Nephron (organoid): Measurements from ENCODE around the gene SLC17A9.

Experiments
- H3K27ac Mint-ChIP-seq, 3 experiments: 2 replicates each; pipeline ENCODE4 v1.8.0; 2020; ENCODE audit warnings: mixed read lengths in 3 of 3, mild to moderate bottlenecking in 2 of 3, moderate library complexity in 1 of 3
- H3K27me3 Mint-ChIP-seq: 2 replicates; pipeline ENCODE4 v1.8.0; 2021; ENCODE audit warnings: low read depth, mild to moderate bottlenecking, moderate library complexity, mixed read lengths
- H3K36me3 Mint-ChIP-seq: 2 replicates; pipeline ENCODE4 v1.8.0; 2020; ENCODE audit warnings: low read depth, mixed read lengths
- H3K4me1 Mint-ChIP-seq: 2 replicates; pipeline ENCODE4 v1.8.0; 2020; ENCODE audit warnings: mixed read lengths
- H3K4me3 Mint-ChIP-seq, 3 experiments: 2 replicates each; pipeline ENCODE4 v1.8.0; 2020; ENCODE audit warnings: mild to moderate bottlenecking in 3 of 3, mixed read lengths in 3 of 3, moderate library complexity in 2 of 3
- H3K9me3 Mint-ChIP-seq: 2 replicates; pipeline ENCODE4 v1.8.0; 2020; ENCODE audit warnings: mixed read lengths
- TF ChIP-seq, protein P1 (sequence below), 3 experiments: fragments of 200-600 bp; sonication (generic); IDR thresholded peaks; one replicate each; pipeline ENCODE4 v1.5.0; 2021; ENCODE audit warnings: antibody characterized with exemption in 3 of 3; ENCODE audit not compliant: unreplicated experiment in 3 of 3

The SLC17A9 gene

DNA sequence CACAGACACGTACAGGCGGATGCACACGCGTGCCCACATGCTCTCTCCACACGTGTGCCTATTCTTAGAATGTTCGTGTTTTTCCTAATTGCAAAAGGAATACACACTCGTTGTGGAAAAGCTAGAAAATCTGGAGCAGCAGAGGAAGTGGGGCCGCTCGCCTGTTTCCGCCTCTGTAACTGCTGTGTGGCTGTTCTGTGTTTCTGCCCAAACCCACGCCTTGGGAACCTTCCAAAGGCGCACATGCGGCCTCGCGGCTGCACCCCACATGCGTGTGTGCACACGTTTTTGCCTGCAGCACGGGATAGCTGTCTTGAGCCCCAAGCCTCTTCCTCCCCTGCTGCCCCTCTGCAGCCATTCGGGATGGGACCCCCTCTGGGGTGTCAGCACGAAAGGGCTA, 12.2 kb downstream of the SLC17A9 start:
- Mint-ChIP-seq H3K4me1 (no peaks in the 10 kb centered on the region), H3K27ac (no peak overlapping the region), H3K36me3 (no peaks in the 10 kb centered on the region), H3K9me3 (no peaks in the 10 kb centered on the region), H3K4me3 (no peak overlapping the region), H3K27me3 (peaks cover 3% of the 10 kb centered on the region)
- TF ChIP-seq, protein P1, sequence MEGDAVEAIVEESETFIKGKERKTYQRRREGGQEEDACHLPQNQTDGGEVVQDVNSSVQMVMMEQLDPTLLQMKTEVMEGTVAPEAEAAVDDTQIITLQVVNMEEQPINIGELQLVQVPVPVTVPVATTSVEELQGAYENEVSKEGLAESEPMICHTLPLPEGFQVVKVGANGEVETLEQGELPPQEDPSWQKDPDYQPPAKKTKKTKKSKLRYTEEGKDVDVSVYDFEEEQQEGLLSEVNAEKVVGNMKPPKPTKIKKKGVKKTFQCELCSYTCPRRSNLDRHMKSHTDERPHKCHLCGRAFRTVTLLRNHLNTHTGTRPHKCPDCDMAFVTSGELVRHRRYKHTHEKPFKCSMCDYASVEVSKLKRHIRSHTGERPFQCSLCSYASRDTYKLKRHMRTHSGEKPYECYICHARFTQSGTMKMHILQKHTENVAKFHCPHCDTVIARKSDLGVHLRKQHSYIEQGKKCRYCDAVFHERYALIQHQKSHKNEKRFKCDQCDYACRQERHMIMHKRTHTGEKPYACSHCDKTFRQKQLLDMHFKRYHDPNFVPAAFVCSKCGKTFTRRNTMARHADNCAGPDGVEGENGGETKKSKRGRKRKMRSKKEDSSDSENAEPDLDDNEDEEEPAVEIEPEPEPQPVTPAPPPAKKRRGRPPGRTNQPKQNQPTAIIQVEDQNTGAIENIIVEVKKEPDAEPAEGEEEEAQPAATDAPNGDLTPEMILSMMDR (IDR thresholded peaks at IDR 0.05; ENCODE audit: unreplicated experiment in 3 of 3): no peak

DNA sequence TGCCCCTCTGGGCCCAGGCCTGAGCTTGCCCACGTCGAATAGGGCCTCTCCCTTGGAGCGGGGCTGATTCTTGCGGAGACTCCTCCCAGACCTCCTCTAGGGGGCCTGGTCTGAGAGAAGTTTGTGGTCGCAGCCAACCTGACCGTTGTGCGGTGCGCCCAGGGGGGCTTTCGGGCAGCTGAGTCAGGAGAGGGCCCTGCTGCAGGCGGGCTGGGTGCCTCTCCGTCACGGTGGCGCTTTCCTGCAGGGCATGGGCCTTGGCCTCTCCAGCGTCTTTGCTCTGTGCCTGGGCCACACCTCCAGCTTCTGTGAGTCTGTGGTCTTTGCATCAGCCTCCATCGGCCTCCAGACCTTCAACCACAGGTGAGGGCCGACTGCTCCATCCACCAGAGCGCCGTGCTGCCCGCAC, 12.9 kb downstream of the SLC17A9 start:
- Mint-ChIP-seq H3K4me1 (no peaks in the 10 kb centered on the region), H3K27me3 (peaks cover 3% of the 10 kb centered on the region), H3K4me3 (no peak overlapping the region), H3K36me3 (no peaks in the 10 kb centered on the region), H3K9me3 (no peaks in the 10 kb centered on the region), H3K27ac (no peak overlapping the region)
- TF ChIP-seq, protein P1 (IDR thresholded peaks at IDR 0.05; ENCODE audit: unreplicated experiment in 3 of 3): no peak

DNA sequence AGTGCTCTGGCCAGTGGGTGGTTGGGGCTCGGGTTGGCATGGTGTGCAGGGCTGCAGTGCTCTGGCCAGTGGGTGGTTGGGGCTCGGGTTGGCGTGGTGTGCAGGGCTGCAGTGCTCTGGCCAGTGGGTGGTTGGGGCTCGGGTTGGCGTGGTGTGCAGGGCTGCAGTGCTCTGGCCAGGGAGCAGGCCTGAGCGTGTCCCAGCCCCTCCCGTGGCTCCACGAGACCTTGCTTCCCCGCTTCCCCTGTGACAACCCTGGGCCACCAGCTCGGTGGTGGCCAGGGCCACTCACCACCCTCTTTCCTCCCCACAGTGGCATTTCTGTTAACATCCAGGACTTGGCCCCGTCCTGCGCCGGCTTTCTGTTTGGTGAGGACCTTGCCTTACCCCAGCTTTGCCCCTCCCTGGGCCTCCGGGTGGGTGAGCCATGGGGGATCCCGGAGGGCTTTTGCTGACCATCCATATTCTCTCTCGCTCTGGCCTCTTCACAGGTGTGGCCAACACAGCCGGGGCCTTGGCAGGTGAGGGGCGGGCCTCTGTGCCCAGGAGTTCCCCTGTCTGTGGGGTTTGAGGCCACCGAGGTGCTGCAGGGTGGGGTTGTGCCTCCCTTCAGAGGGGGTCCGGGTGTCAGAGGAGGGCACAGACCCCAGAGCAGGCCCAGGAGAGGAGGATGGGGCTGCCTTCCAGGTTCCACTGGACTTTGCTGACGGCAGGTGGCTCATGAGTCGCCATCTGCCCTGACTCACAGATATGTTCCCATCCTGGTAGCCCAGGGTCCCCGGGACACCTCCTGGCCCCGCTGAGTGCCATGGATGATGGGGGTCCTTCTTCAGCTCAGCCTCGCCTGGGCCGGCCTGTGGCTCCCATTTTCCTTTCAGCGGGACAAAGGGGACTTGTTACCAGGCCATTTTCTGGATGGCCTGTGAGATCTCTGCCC, 14.0 kb downstream of the SLC17A9 start:
- Mint-ChIP-seq H3K4me1 (peaks cover 3% of the 10 kb centered on the region), H3K4me3 (no peak overlapping the region), H3K27me3 (peaks cover 14% of the 10 kb centered on the region), H3K27ac (no peak overlapping the region), H3K36me3 (no peaks in the 10 kb centered on the region), H3K9me3 (no peaks in the 10 kb centered on the region)
- TF ChIP-seq, protein P1 (IDR thresholded peaks at IDR 0.05; ENCODE audit: unreplicated experiment in 3 of 3): no peak

DNA sequence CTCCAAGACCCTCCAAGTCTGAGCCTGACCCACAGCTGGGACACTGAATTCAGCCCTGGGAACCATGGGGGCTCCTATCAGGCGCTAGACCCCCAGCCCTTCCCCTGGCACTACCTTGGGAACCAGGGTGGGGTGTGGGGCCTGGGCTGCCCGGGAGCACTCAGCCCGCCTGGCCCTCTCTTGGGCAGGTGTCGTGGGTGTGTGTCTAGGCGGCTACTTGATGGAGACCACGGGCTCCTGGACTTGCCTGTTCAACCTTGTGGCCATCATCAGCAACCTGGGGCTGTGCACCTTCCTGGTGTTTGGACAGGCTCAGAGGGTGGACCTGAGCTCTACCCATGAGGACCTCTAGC, 14.6 kb downstream of the SLC17A9 start:
- H3K9me3 Mint-ChIP-seq: peaks cover 2% of the 10 kb centered on the region
- no peak overlapping the region for H3K27ac Mint-ChIP-seq
- H3K36me3 Mint-ChIP-seq: no peaks in the 10 kb centered on the region
- H3K27me3 Mint-ChIP-seq: peaks cover 20% of the 10 kb centered on the region
- H3K4me1 Mint-ChIP-seq: peaks cover 10% of the 10 kb centered on the region
- TF ChIP-seq, protein P1 (IDR thresholded peaks at IDR 0.05; ENCODE audit: unreplicated experiment in 3 of 3): no peak
- H3K4me3 Mint-ChIP-seq: no peak overlapping the region

DNA sequence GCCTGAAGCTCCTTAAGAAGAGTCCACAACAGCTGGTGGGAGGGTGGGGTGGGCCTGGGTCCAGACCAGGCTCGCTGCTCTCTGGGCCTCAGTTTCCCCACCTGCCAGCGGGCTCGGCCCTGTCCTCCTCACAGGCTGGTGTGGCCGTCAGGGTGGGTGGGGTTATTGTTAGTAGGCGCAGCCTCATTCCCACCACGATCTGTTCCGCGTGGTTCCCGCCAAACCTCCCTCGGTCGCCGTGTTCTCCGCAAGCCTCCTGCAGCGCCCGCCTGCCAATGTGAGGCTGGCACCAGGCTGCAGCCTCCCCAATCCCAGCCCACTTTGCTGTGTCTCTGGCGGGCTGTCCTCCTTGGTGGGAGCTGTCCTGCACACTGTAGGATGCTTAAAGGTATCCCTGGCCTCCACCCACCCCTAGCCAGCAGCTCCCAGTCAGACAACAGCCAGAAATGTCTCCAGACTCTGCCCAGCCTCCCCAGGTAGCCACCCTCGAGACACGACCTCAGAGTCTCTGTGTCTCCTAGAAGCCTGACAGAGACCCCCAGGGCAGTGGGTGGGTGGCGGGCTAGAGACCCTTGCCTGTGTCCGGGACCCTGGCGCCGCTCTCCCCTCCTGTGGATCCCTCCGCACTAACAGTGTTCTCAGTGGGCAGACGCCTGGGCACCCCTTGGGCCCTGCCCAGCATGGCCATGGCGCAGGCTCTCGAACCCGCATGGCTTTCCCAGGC, 15.3 kb downstream of the SLC17A9 start:
- Mint-ChIP-seq H3K4me3 (no peak overlapping the region), H3K36me3 (no peaks in the 10 kb centered on the region), H3K4me1 (peaks cover 11% of the 10 kb centered on the region), H3K27me3 (peaks cover 27% of the 10 kb centered on the region), H3K27ac (no peak overlapping the region), H3K9me3 (peaks cover 2% of the 10 kb centered on the region)
- TF ChIP-seq, protein P1 (IDR thresholded peaks at IDR 0.05; ENCODE audit: unreplicated experiment in 3 of 3): no peak
